Hepatocyte (in vitro differentiated cells): ENCODE data around the gene CCDC120. TPM values are rescaled to one million over a fixed set of nuclear protein-coding genes. Genes with fewer than 3 reads are reported as not detected.

Source experiments
- DNase-seq: peaks from one replicate; pipeline ENCODE4 v3.0.0-alpha.2; 2016; ENCODE audit warnings: low spot score
- H2AFZ ChIP-seq: fragments of 200-600 bp; sonication (generic); 2 replicates; pipeline ENCODE4 v1.6.0; 2016; ENCODE audit warnings: antibody characterized with exemption, mild to moderate bottlenecking
- H3K27ac ChIP-seq: fragments of 200-600 bp; sonication (generic); 2 replicates; pipeline ENCODE4 v1.5.1; 2016; ENCODE audit warnings: mild to moderate bottlenecking
- H3K27me3 ChIP-seq: fragments of 200-600 bp; sonication (generic); 2 replicates; pipeline ENCODE4 v1.6.1; 2016
- H3K36me3 ChIP-seq: fragments of 200-600 bp; sonication (generic); replicated peaks from 2 replicates; pipeline ENCODE4 v1.5.1; 2016; ENCODE audit warnings: low read depth; ENCODE audit not compliant: insufficient read depth
- H3K4me1 ChIP-seq: fragments of 200-600 bp; sonication (generic); 2 replicates; pipeline ENCODE4 v1.5.1; 2016; ENCODE audit warnings: mild to moderate bottlenecking, moderate library complexity; ENCODE audit not compliant: insufficient read depth
- H3K4me2 ChIP-seq: fragments of 200-600 bp; sonication (generic); 2 replicates; pipeline ENCODE4 v1.6.0; 2016
- H3K4me3 ChIP-seq: fragments of 200-600 bp; sonication (generic); 2 replicates; pipeline ENCODE4 v1.5.1; 2016; ENCODE audit warnings: mild to moderate bottlenecking
- H3K79me2 ChIP-seq: fragments of 200-600 bp; sonication (generic); 2 replicates; pipeline ENCODE4 v1.6.0; 2017; ENCODE audit warnings: mild to moderate bottlenecking
- H3K9me2 ChIP-seq: fragments of 200-600 bp; sonication (generic); replicated peaks from 2 replicates; pipeline ENCODE4 v1.6.0; 2017; ENCODE audit warnings: mild to moderate bottlenecking; ENCODE audit not compliant: insufficient read depth
- H3K9me3 ChIP-seq: fragments of 200-600 bp; sonication (generic); 2 replicates; pipeline ENCODE4 v1.5.1; 2016; ENCODE audit warnings: low read depth, mild to moderate bottlenecking
- H4K20me1 ChIP-seq: fragments of 200-600 bp; sonication (generic); 2 replicates; pipeline ENCODE4 v1.6.0; 2016; ENCODE audit warnings: mild to moderate bottlenecking; ENCODE audit not compliant: insufficient read depth, poor library complexity, severe bottlenecking
- CTCF ChIP-seq: fragments of 200-600 bp; sonication (generic); IDR thresholded peaks from 2 replicates; pipeline ENCODE4 v1.5.1; 2016; ENCODE audit warnings: antibody characterized with exemption, mild to moderate bottlenecking; ENCODE audit not compliant: poor library complexity
- EZH2 ChIP-seq: fragments of 200-600 bp; sonication (generic); IDR thresholded peaks from 2 replicates; pipeline ENCODE4 v1.6.1; 2016; ENCODE audit warnings: antibody characterized with exemption, mild to moderate bottlenecking, borderline replicate concordance
- EZH2phosphoT487 ChIP-seq: fragments of 200-600 bp; sonication (generic); IDR thresholded peaks from one replicate; pipeline ENCODE4 v1.6.1; 2018; ENCODE audit warnings: antibody characterized with exemption, mild to moderate bottlenecking, low read depth, moderate library complexity; ENCODE audit not compliant: unreplicated experiment, severe bottlenecking
- WGBS: methylation state at CpG from one replicate; pipeline ENCODE4 v1.1.6; 2016; ENCODE audit warnings: low lambda C conversion rate; ENCODE audit errors: missing lambda C conversion rate; 5-methylcytosine and 5-hydroxymethylcytosine counted together
- polyA plus RNA-seq: library from polyadenylated mRNA; unstranded; fragments of >200 nt; fragmentation: Nextera tagmentation; extraction: Ambion mirVana; gene quantifications from 2 replicates; pipeline ENCODE4 v1.2.1, GENCODE V29; 2016
- total RNA-seq: library from RNA; depleted of rRNA; stranded (reverse); fragments of >200 nt; gene quantifications from 2 replicates; pipeline ENCODE4 v1.2.3, GENCODE V29; 2014

CCDC120 gene
- total and polyA plus RNA-seq, 2 experiments from 2014 or later, result 7.0 to 19.1 TPM

- no peaks in the 10 kb centered on the region for H3K36me3 ChIP-seq
- no peaks in the 10 kb centered on the region for H3K4me1 ChIP-seq
- no peak for DNase-seq
- TF ChIP-seq EZH2 (no peak), EZH2phosphoT487 (no peak), CTCF (no peak)
- no peak overlapping the region for H3K27ac ChIP-seq
- no peaks in the 10 kb centered on the region for H4K20me1 ChIP-seq
- peaks cover 4% of the 10 kb centered on the region for H3K79me2 ChIP-seq
- H2AFZ ChIP-seq, result no peak overlapping the region
- 86% methylated on average over 4 of the region's 4 CpGs for WGBS
- no peaks in the 10 kb centered on the region for H3K9me2 ChIP-seq
- no peak overlapping the region for H3K4me3 ChIP-seq
- H3K9me3 ChIP-seq, result no peaks in the 10 kb centered on the region
- H3K4me2 ChIP-seq, result no peak overlapping the region
- no peaks in the 10 kb centered on the region for H3K27me3 ChIP-seq
These were observed 23.6 kb downstream of the CCDC120 start for GRCh38 chrX:49082271-49082871.

- TF ChIP-seq EZH2phosphoT487, result no peak
- no peaks in the 10 kb centered on the region for H4K20me1 ChIP-seq
- H3K79me2 ChIP-seq, result no peaks in the 10 kb centered on the region
- no peaks in the 10 kb centered on the region for H3K36me3 ChIP-seq
- no peak for DNase-seq
- H3K27ac ChIP-seq, result no peak overlapping the region
- H3K4me3 ChIP-seq, result no peak overlapping the region
- 83% methylated on average over 4 of the region's 4 CpGs for WGBS
- no peaks in the 10 kb centered on the region for H3K9me2 ChIP-seq
- H2AFZ ChIP-seq, result no peak overlapping the region
- no peaks in the 10 kb centered on the region for H3K9me3 ChIP-seq
- H3K4me1 ChIP-seq, result no peaks in the 10 kb centered on the region
- no peak overlapping the region for H3K4me2 ChIP-seq
- H3K27me3 ChIP-seq, result no peaks in the 10 kb centered on the region
These were observed 30.8 kb downstream of the CCDC120 start for GRCh38 chrX:49089553-49089952.

- no peaks in the 10 kb centered on the region for H3K9me3 ChIP-seq
- no peak for DNase-seq
- TF ChIP-seq CTCF (no peak), EZH2phosphoT487 (no peak), EZH2 (no peak)
- no peak overlapping the region for H2AFZ ChIP-seq
- H3K27ac ChIP-seq, result no peak overlapping the region
- no peak overlapping the region for H3K4me2 ChIP-seq
- H3K9me2 ChIP-seq, result no peaks in the 10 kb centered on the region
- no peaks in the 10 kb centered on the region for H3K79me2 ChIP-seq
- H3K4me1 ChIP-seq, result no peaks in the 10 kb centered on the region
- H4K20me1 ChIP-seq, result no peaks in the 10 kb centered on the region
- H3K27me3 ChIP-seq, result no peaks in the 10 kb centered on the region
- H3K4me3 ChIP-seq, result no peak overlapping the region
- H3K36me3 ChIP-seq, result no peaks in the 10 kb centered on the region
- 93% methylated on average over 4 of the region's 4 CpGs for WGBS
These were observed 37.6 kb downstream of the CCDC120 start for GRCh38 chrX:49096419-49096818.

- 46% methylated on average over 64 of the region's 74 CpGs for WGBS
- DNase-seq, result peak; percentile 93
- no peaks in the 10 kb centered on the region for H3K9me2 ChIP-seq
These were observed 42.2 kb downstream of the CCDC120 start for GRCh38 chrX:49100704-49101628.

More at GRCh38 chrX:49100704-49101628, 42.2 kb downstream of the CCDC120 start:
- Histone ChIP-seq H4K20me1 (no peaks in the 10 kb centered on the region), H3K4me1 (no peaks in the 10 kb centered on the region), H2AFZ (peak overlapping the region; percentile 36), H3K79me2 (no peaks in the 10 kb centered on the region), H3K27me3 (no peaks in the 10 kb centered on the region), H3K27ac (peak overlapping the region; percentile 32), H3K9me3 (no peaks in the 10 kb centered on the region), H3K36me3 (no peaks in the 10 kb centered on the region), H3K4me2 (peak overlapping the region; percentile 77), H3K4me3 (peak overlapping the region; percentile 27)
- TF ChIP-seq EZH2phosphoT487 (no peak), CTCF (no peak), EZH2 (no peak)
